Rectal smooth muscle tissue (tissue), 1 donor: ENCODE measurements around the gene TEX19.
"Not testable (repeated sequence)": the region's sequence is repeated elsewhere in the genome, so short reads cannot be mapped to it uniquely, and the experiment has no call there.

ENCODE experiments used
- H3K27ac ChIP-seq: one replicate; pipeline ENCODE4 v1.7.0; 2013; ENCODE audit warnings: low read depth, low read length, inconsistent platforms
- H3K27me3 ChIP-seq: one replicate; pipeline ENCODE4 v1.7.0; 2013; ENCODE audit warnings: low read length; ENCODE audit not compliant: control insufficient read depth, insufficient read depth
- H3K36me3 ChIP-seq: one replicate; pipeline ENCODE4 v1.7.0; 2013; ENCODE audit warnings: low read length; ENCODE audit not compliant: control insufficient read depth, insufficient read depth
- H3K4me1 ChIP-seq: one replicate; pipeline ENCODE4 v1.7.0; 2013; ENCODE audit warnings: low read length; ENCODE audit not compliant: control insufficient read depth, insufficient read depth
- H3K4me3 ChIP-seq: one replicate; pipeline ENCODE4 v1.7.0; 2013; ENCODE audit warnings: low read length
- H3K9ac ChIP-seq: one replicate; pipeline ENCODE4 v1.7.0; 2013; ENCODE audit warnings: low read length

The TEX19 gene

GRCh38 chr17:82334204-82334621, 24.8 kb upstream of the TEX19 start:
- Histone ChIP-seq H3K27me3 (peaks cover 5% of the 10 kb centered on the region), H3K4me3 (peak overlapping the region; percentile 71), H3K36me3 (no peaks in the 10 kb centered on the region), H3K27ac (peak overlapping the region; percentile 53), H3K4me1 (peaks cover 21% of the 10 kb centered on the region), H3K9ac (no peak overlapping the region)

- no peaks in the 10 kb centered on the region for H3K36me3 ChIP-seq
- peaks cover 21% of the 10 kb centered on the region for H3K4me1 ChIP-seq
- peak overlapping the region; percentile 53 for H3K27ac ChIP-seq
- H3K27me3 ChIP-seq: peaks cover 5% of the 10 kb centered on the region
- no peak overlapping the region for H3K9ac ChIP-seq
- H3K4me3 ChIP-seq: peak overlapping the region; percentile 71
Measured at GRCh38 chr17:82334622-82335394, 24.2 kb upstream of the TEX19 start.

GRCh38 chr17:82338858-82339633, 20.0 kb upstream of the TEX19 start:
- no peaks in the 10 kb centered on the region for H3K36me3 ChIP-seq
- H3K9ac ChIP-seq: peak overlapping the region; percentile 60
- peaks cover 15% of the 10 kb centered on the region for H3K4me1 ChIP-seq
- peak overlapping the region; percentile 53 for H3K4me3 ChIP-seq
- peak overlapping the region; percentile 86 for H3K27ac ChIP-seq
- no peaks in the 10 kb centered on the region for H3K27me3 ChIP-seq

GRCh38 chr17:82339634-82340580, 19.1 kb upstream of the TEX19 start:
- Histone ChIP-seq H3K4me3 (peak overlapping the region; percentile 53), H3K27me3 (no peaks in the 10 kb centered on the region), H3K4me1 (peaks cover 9% of the 10 kb centered on the region), H3K36me3 (no peaks in the 10 kb centered on the region), H3K9ac (no peak overlapping the region), H3K27ac (peak overlapping the region; percentile 86)

- H3K27me3 ChIP-seq: no peaks in the 10 kb centered on the region
- peaks cover 4% of the 10 kb centered on the region for H3K4me1 ChIP-seq
- H3K4me3 ChIP-seq: no peak overlapping the region
- no peaks in the 10 kb centered on the region for H3K36me3 ChIP-seq
- no peak overlapping the region for H3K27ac ChIP-seq
- H3K9ac ChIP-seq: no peak overlapping the region
Measured at GRCh38 chr17:82342361-82343079, 16.5 kb upstream of the TEX19 start.

GRCh38 chr17:82343560-82343959, 15.5 kb upstream of the TEX19 start:
- H3K4me3 ChIP-seq: no peak overlapping the region
- peaks cover 4% of the 10 kb centered on the region for H3K4me1 ChIP-seq
- H3K9ac ChIP-seq: no peak overlapping the region
- no peaks in the 10 kb centered on the region for H3K36me3 ChIP-seq
- no peaks in the 10 kb centered on the region for H3K27me3 ChIP-seq
- H3K27ac ChIP-seq: no peak overlapping the region

GRCh38 chr17:82344175-82344907, 14.7 kb upstream of the TEX19 start:
- no peaks in the 10 kb centered on the region for H3K4me1 ChIP-seq
- H3K36me3 ChIP-seq: no peaks in the 10 kb centered on the region
- H3K4me3 ChIP-seq: no peak overlapping the region
- H3K9ac ChIP-seq: no peak overlapping the region
- no peaks in the 10 kb centered on the region for H3K27me3 ChIP-seq
- no peak overlapping the region for H3K27ac ChIP-seq

- Histone ChIP-seq H3K4me1 (no peaks in the 10 kb centered on the region), H3K27ac (no peak overlapping the region), H3K4me3 (no peak overlapping the region), H3K27me3 (no peaks in the 10 kb centered on the region), H3K9ac (no peak overlapping the region), H3K36me3 (no peaks in the 10 kb centered on the region)
Measured at GRCh38 chr17:82345151-82345976, 13.7 kb upstream of the TEX19 start.

- H3K27ac ChIP-seq: no peak overlapping the region
- no peak overlapping the region for H3K9ac ChIP-seq
- H3K36me3 ChIP-seq: no peaks in the 10 kb centered on the region
- H3K27me3 ChIP-seq: no peaks in the 10 kb centered on the region
- H3K4me3 ChIP-seq: no peak overlapping the region
- H3K4me1 ChIP-seq: no peaks in the 10 kb centered on the region
Measured at GRCh38 chr17:82346342-82347300, 12.4 kb upstream of the TEX19 start.

- not testable (repeated sequence) for H3K4me1 ChIP-seq, H3K9ac ChIP-seq, H3K4me3 ChIP-seq, H3K27me3 ChIP-seq, H3K36me3 ChIP-seq, H3K27ac ChIP-seq
Measured at GRCh38 chr17:82347994-82348393, 11.1 kb upstream of the TEX19 start.
